GM23338 (cell line): ENCODE measurements around the gene PLEKHJ1. TPM values are rescaled to one million over a fixed set of nuclear protein-coding genes. Genes with fewer than 3 reads are reported as not detected.

Experiments used
- ATAC-seq: fragments of 200-7000 bp; cut with Tn5 transposase; 3 replicates; pipeline ENCODE4 v1.9.1; 2020
- DNase-seq: peaks from one replicate; pipeline ENCODE4 v3.0.0-alpha.2; 2015; ENCODE audit warnings: low spot score
- H2AFZ ChIP-seq: fragments of 200-600 bp; sonication (generic); 2 replicates; pipeline ENCODE4 v1.8.0; 2016; ENCODE audit warnings: antibody characterized with exemption, mild to moderate bottlenecking, moderate library complexity
- H3F3A ChIP-seq: fragments of 200-600 bp; sonication (generic); replicated peaks from 2 replicates; pipeline ENCODE4 v1.8.0; 2017; ENCODE audit warnings: antibody characterized with exemption, mixed run types, low read depth
- H3K27ac ChIP-seq: fragments of 200-600 bp; sonication (generic); 2 replicates; pipeline ENCODE4 v1.6.1; 2016; ENCODE audit warnings: low read depth
- H3K27me3 ChIP-seq: fragments of 200-600 bp; sonication (generic); 2 replicates; pipeline ENCODE4 v1.8.0; 2016; ENCODE audit warnings: mild to moderate bottlenecking, mixed run types, moderate library complexity; ENCODE audit not compliant: insufficient read depth
- H3K36me3 ChIP-seq: fragments of 200-600 bp; sonication (generic); 2 replicates; pipeline ENCODE4 v1.8.0; 2016; ENCODE audit warnings: mild to moderate bottlenecking; ENCODE audit not compliant: insufficient read depth
- H3K4me1 ChIP-seq: fragments of 200-600 bp; sonication (generic); 2 replicates; pipeline ENCODE4 v1.8.0; 2016; ENCODE audit warnings: mild to moderate bottlenecking, moderate library complexity; ENCODE audit not compliant: insufficient read depth
- H3K4me2 ChIP-seq: fragments of 200-600 bp; sonication (generic); 2 replicates; pipeline ENCODE4 v1.7.1; 2017; ENCODE audit warnings: mixed run types
- H3K4me3 ChIP-seq: fragments of 200-600 bp; sonication (generic); 2 replicates; pipeline ENCODE4 v1.6.1; 2016; ENCODE audit warnings: mixed run types
- H3K79me2 ChIP-seq: fragments of 200-600 bp; sonication (generic); replicated peaks from 2 replicates; pipeline ENCODE4 v1.8.0; 2017; ENCODE audit warnings: mild to moderate bottlenecking; ENCODE audit not compliant: insufficient read depth
- H3K9me2 ChIP-seq: fragments of 200-600 bp; sonication (generic); 2 replicates; pipeline ENCODE4 v1.8.0; 2017; ENCODE audit not compliant: insufficient read depth
- H4K20me1 ChIP-seq: fragments of 200-600 bp; sonication (generic); replicated peaks from 2 replicates; pipeline ENCODE4 v1.8.0; 2017; ENCODE audit warnings: mild to moderate bottlenecking; ENCODE audit not compliant: insufficient read depth
- H3K27ac Mint-ChIP-seq: 2 replicates; pipeline ENCODE4 v1.8.0; 2020; ENCODE audit warnings: inconsistent platforms, mild to moderate bottlenecking, moderate library complexity, mixed read lengths
- H3K27me3 Mint-ChIP-seq: 3 replicates; pipeline ENCODE4 v1.8.0; 2022; ENCODE audit warnings: low read depth, mild to moderate bottlenecking, moderate library complexity, mixed read lengths, inconsistent platforms; ENCODE audit not compliant: insufficient read depth, poor library complexity
- H3K36me3 Mint-ChIP-seq: 3 replicates; pipeline ENCODE4 v1.8.0; 2021; ENCODE audit warnings: low read depth, mild to moderate bottlenecking, inconsistent platforms, moderate library complexity, mixed read lengths
- H3K4me1 Mint-ChIP-seq: 3 replicates; pipeline ENCODE4 v1.8.0; 2020; ENCODE audit warnings: mild to moderate bottlenecking, inconsistent platforms, mixed read lengths
- H3K4me3 Mint-ChIP-seq: 3 replicates; pipeline ENCODE4 v1.8.0; 2021; ENCODE audit warnings: moderate library complexity, mild to moderate bottlenecking, inconsistent platforms, mixed read lengths
- H3K9me3 Mint-ChIP-seq: 3 replicates; pipeline ENCODE4 v1.8.0; 2020; ENCODE audit warnings: moderate library complexity, mild to moderate bottlenecking, inconsistent platforms, mixed read lengths
- CTCF ChIP-seq, 2 experiments: fragments of 200-600 bp in 1 of 2; sonication (generic) in 1 of 2; conservative IDR thresholded peaks; 2 replicates each; pipeline versions ENCODE4 v1.5.1 to v1.6.1; 2016 to 2017; ENCODE audit warnings: antibody characterized with exemption in 2 of 2, low read depth in 2 of 2, mild to moderate bottlenecking in 2 of 2, moderate library complexity in 1 of 2
- ETS1 ChIP-seq: IDR thresholded peaks from 2 replicates; pipeline ENCODE4 v1.6.1; 2016; ENCODE audit warnings: antibody characterized with exemption
- EZH2phosphoT487 ChIP-seq: fragments of 200-600 bp; sonication (generic); IDR thresholded peaks from one replicate; pipeline ENCODE4 v1.8.1; 2018; ENCODE audit warnings: antibody characterized with exemption; ENCODE audit not compliant: unreplicated experiment
- POLR2AphosphoS5 ChIP-seq: IDR thresholded peaks from 2 replicates; pipeline ENCODE4 v1.6.1; 2016; ENCODE audit warnings: antibody characterized with exemption, low read depth
- STAT1 ChIP-seq: IDR thresholded peaks from one replicate; pipeline ENCODE4 v1.6.1; 2016; ENCODE audit warnings: antibody characterized with exemption; ENCODE audit not compliant: unreplicated experiment
- ZNF114 ChIP-seq: fragments of 250-450 bp; sonication (Bioruptor Pico); IDR thresholded peaks from 2 replicates; pipeline ENCODE4 v1.5.0; 2020; ENCODE audit warnings: mild to moderate bottlenecking, moderate library complexity
- ZNF331 ChIP-seq: fragments of 250-450 bp; sonication (Bioruptor Pico); IDR thresholded peaks from 2 replicates; pipeline ENCODE4 v1.5.0; 2020; ENCODE audit warnings: low read depth, mild to moderate bottlenecking, moderate library complexity
- polyA plus RNA-seq: library from polyadenylated mRNA; unstranded; fragments of >200 nt; fragmentation: Nextera tagmentation; extraction: Ambion mirVana; gene quantifications from 2 replicates; pipeline ENCODE4 v1.2.1, GENCODE V29; 2016
- total RNA-seq: library from RNA; depleted of rRNA; stranded (reverse); fragments of >200 nt; shearing (Covaris generic); gene quantifications from 2 replicates; pipeline ENCODE4 v1.2.3, GENCODE V29; 2014

The PLEKHJ1 gene
- total and polyA plus RNA-seq, 2 experiments from 2014 or later: 146 to 210 TPM

- peak overlapping the region; percentile 98 for H3K4me3 Mint-ChIP-seq
- Histone ChIP-seq H4K20me1 (peaks cover 26% of the 10 kb centered on the region), H3K27ac (no peak overlapping the region), H3K9me2 (no peaks in the 10 kb centered on the region), H3K4me1 (peaks cover 24% of the 10 kb centered on the region), H3K27me3 (no peaks in the 10 kb centered on the region), H3K79me2 (peaks cover 52% of the 10 kb centered on the region), H3K36me3 (no peaks in the 10 kb centered on the region), H3F3A (peaks cover 21% of the 10 kb centered on the region; the same call in 1 of the 2 replicates), H3K4me2 (peak overlapping the region; percentile 97), H2AFZ (no peak overlapping the region), H3K4me3 (peak overlapping the region; percentile 96)
- H3K9me3 Mint-ChIP-seq: peaks cover 15% of the 10 kb centered on the region; the same call in 2 of the 3 replicates
- peaks cover 28% of the 10 kb centered on the region for H3K4me1 Mint-ChIP-seq
- peaks cover 22% of the 10 kb centered on the region for H3K27me3 Mint-ChIP-seq
- peak overlapping the region; percentile 89 for H3K27ac Mint-ChIP-seq
- no peak for ATAC-seq
- TF ChIP-seq ETS1 (no peak), STAT1 (no peak), ZNF114 (CRISPR knock-in tag) (no peak), CTCF (conservative IDR thresholded peaks at IDR 0.05; ENCODE audit: low read depth in 2 of 2) (no peak), POLR2AphosphoS5 (no peak), EZH2phosphoT487 (no peak)
- DNase-seq: no peak
- peaks cover 38% of the 10 kb centered on the region for H3K36me3 Mint-ChIP-seq
These were observed 1.1 kb downstream of the PLEKHJ1 start for GRCh38 chr19:2234996-2235380.

- Mint-ChIP-seq H3K27me3 (peaks cover 21% of the 10 kb centered on the region), H3K36me3 (peaks cover 43% of the 10 kb centered on the region), H3K27ac (peak overlapping the region; percentile 74; the same call in 1 of the 2 replicates), H3K9me3 (peaks cover 15% of the 10 kb centered on the region; the same call in 2 of the 3 replicates), H3K4me3 (peak overlapping the region; percentile 98), H3K4me1 (peaks cover 20% of the 10 kb centered on the region)
- no peak overlapping the region for H3K27ac ChIP-seq
- no peaks in the 10 kb centered on the region for H3K36me3 ChIP-seq
- ATAC-seq (no peak), DNase-seq (no peak)
- no peak overlapping the region for H2AFZ ChIP-seq
- H3K4me1 ChIP-seq: peaks cover 11% of the 10 kb centered on the region; the same call in 1 of the 2 replicates
- TF ChIP-seq ZNF331 (CRISPR knock-in tag) (no peak), EZH2phosphoT487 (no peak)
- peaks cover 39% of the 10 kb centered on the region for H3K79me2 ChIP-seq
- H3K27me3 ChIP-seq: no peaks in the 10 kb centered on the region
- H3K4me2 ChIP-seq: no peak overlapping the region
- no peaks in the 10 kb centered on the region for H3K9me2 ChIP-seq
- no peak overlapping the region for H3K4me3 ChIP-seq
- H4K20me1 ChIP-seq: peaks cover 19% of the 10 kb centered on the region
- H3F3A ChIP-seq: peaks cover 21% of the 10 kb centered on the region; the same call in 1 of the 2 replicates
These were observed 2.4 kb downstream of the PLEKHJ1 start for GRCh38 chr19:2233601-2234280.
